ENCODE results near the gene MACROD2. TPM values are rescaled to one million over a fixed set of nuclear protein-coding genes. Genes with fewer than 3 reads are reported as not detected.

The MACROD2 gene
- polyA plus RNA-seq, 1 donor (not counting 4 experiments of a cell fraction or from before 2014, with no cell fraction given): 0.71 TPM

DNA sequence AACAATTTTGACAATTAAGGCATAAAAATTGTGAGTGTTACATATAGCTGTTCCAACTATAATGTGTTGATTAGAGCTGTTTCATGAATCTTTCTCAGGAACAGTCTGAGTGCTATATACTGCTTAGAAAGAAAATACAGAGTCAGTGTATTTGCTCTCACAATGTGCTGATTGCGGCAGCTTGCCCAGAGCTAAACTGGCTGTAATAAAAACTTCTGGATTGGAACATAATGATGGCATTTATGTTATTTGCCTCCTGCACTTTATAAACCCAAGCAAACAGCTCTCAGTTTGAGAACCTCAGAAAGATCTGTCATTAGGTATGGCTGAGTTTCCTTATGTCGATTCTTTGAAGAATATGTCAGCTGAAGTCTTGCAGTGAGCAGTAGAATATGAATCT lies 312.6 kb downstream of the MACROD2 start:
- no peak overlapping the region for H3K27ac ChIP-seq (ENCODE audit: control insufficient read depth, insufficient read depth, low read length)
- H2AFZ ChIP-seq (ENCODE audit: control insufficient read depth, low read length): no peak overlapping the region
- H3K9ac ChIP-seq (ENCODE audit: control insufficient read depth, extremely low read depth, insufficient read depth, low read length): no peak overlapping the region
- FAIRE-seq: no peak
- no peaks in the 10 kb centered on the region for H3K79me2 ChIP-seq (ENCODE audit: control insufficient read depth, insufficient read depth, low read length)
- dilution Hi-C loops (cut with MboI; ENCODE audit: extremely low pct_ligation_motif_present, low sequenced_read_pairs): no loop called here
- H3K9me3 ChIP-seq (ENCODE audit: control insufficient read depth, low read depth, low read length): no peaks in the 10 kb centered on the region
- H3K9me1 ChIP-seq (ENCODE audit: control insufficient read depth, extremely low read depth, insufficient read depth, low read length): no peaks in the 10 kb centered on the region
- TF ChIP-seq EZH2 (IDR thresholded peaks at IDR 0.05; ENCODE audit: low read length): no peak
- TF ChIP-seq, protein P1, sequence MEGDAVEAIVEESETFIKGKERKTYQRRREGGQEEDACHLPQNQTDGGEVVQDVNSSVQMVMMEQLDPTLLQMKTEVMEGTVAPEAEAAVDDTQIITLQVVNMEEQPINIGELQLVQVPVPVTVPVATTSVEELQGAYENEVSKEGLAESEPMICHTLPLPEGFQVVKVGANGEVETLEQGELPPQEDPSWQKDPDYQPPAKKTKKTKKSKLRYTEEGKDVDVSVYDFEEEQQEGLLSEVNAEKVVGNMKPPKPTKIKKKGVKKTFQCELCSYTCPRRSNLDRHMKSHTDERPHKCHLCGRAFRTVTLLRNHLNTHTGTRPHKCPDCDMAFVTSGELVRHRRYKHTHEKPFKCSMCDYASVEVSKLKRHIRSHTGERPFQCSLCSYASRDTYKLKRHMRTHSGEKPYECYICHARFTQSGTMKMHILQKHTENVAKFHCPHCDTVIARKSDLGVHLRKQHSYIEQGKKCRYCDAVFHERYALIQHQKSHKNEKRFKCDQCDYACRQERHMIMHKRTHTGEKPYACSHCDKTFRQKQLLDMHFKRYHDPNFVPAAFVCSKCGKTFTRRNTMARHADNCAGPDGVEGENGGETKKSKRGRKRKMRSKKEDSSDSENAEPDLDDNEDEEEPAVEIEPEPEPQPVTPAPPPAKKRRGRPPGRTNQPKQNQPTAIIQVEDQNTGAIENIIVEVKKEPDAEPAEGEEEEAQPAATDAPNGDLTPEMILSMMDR (optimal IDR thresholded peaks at IDR 0.05 in 1 of 3, IDR thresholded peaks at IDR 0.05 in 1 of 3, conservative IDR thresholded peaks at IDR 0.05 in 1 of 3; ENCODE audit: extremely low read depth in 1 of 3, insufficient read depth in 2 of 3, low read length in 3 of 3): no peak
- no peaks in the 10 kb centered on the region for H3K4me1 ChIP-seq (ENCODE audit: control insufficient read depth, extremely low read depth, insufficient read depth, low read length)
- no peaks in the 10 kb centered on the region for H4K20me1 ChIP-seq (ENCODE audit: control insufficient read depth, extremely low read depth, insufficient read depth, low read length)
- H3K4me3 ChIP-seq (ENCODE audit: control insufficient read depth in 2 of 3, extremely low read depth in 1 of 3, insufficient read depth in 2 of 3, low read depth in 1 of 3, low read length in 3 of 3): no peak overlapping the region
- H3K4me2 ChIP-seq (ENCODE audit: control insufficient read depth, extremely low read depth, insufficient read depth, low read depth, low read length): no peak overlapping the region
- no peaks in the 10 kb centered on the region for H3K36me3 ChIP-seq (ENCODE audit: control insufficient read depth in 2 of 2, extremely low read depth in 1 of 2, insufficient read depth in 2 of 2, low read length in 2 of 2)
- no peak for DNase-seq (ENCODE audit: low read depth, low spot score)
- H3K27me3 ChIP-seq (ENCODE audit: control insufficient read depth, extremely low read depth, insufficient read depth, low read length): no peaks in the 10 kb centered on the region

GRCh38 chr20:14310977-14311627 lies 315.8 kb downstream of the MACROD2 start:
- Histone ChIP-seq H2AFZ (ENCODE audit: control insufficient read depth, low read length) (no peak overlapping the region), H3K9me1 (ENCODE audit: control insufficient read depth, extremely low read depth, insufficient read depth, low read length) (no peaks in the 10 kb centered on the region), H3K27me3 (ENCODE audit: control insufficient read depth, extremely low read depth, insufficient read depth, low read length) (no peaks in the 10 kb centered on the region), H3K9ac (ENCODE audit: control insufficient read depth, extremely low read depth, insufficient read depth, low read length) (no peak overlapping the region), H3K4me1 (ENCODE audit: control insufficient read depth, extremely low read depth, insufficient read depth, low read length) (no peaks in the 10 kb centered on the region), H4K20me1 (ENCODE audit: control insufficient read depth, extremely low read depth, insufficient read depth, low read length) (no peaks in the 10 kb centered on the region), H3K79me2 (ENCODE audit: control insufficient read depth, insufficient read depth, low read length) (no peaks in the 10 kb centered on the region), H3K27ac (ENCODE audit: control insufficient read depth, insufficient read depth, low read length) (no peak overlapping the region), H3K4me2 (ENCODE audit: control insufficient read depth, extremely low read depth, insufficient read depth, low read depth, low read length) (no peak overlapping the region), H3K4me3 (ENCODE audit: control insufficient read depth in 2 of 3, extremely low read depth in 1 of 3, insufficient read depth in 2 of 3, low read depth in 1 of 3, low read length in 3 of 3) (no peak overlapping the region), H3K36me3 (ENCODE audit: control insufficient read depth in 2 of 2, extremely low read depth in 1 of 2, insufficient read depth in 2 of 2, low read length in 2 of 2) (no peaks in the 10 kb centered on the region), H3K9me3 (ENCODE audit: control insufficient read depth, low read depth, low read length) (no peaks in the 10 kb centered on the region)
- no peak for DNase-seq (ENCODE audit: low read depth, low spot score)
- TF ChIP-seq, protein P1 (optimal IDR thresholded peaks at IDR 0.05 in 1 of 3, IDR thresholded peaks at IDR 0.05 in 1 of 3, conservative IDR thresholded peaks at IDR 0.05 in 1 of 3; ENCODE audit: extremely low read depth in 1 of 3, insufficient read depth in 2 of 3, low read length in 3 of 3): no peak
- TF ChIP-seq EZH2 (IDR thresholded peaks at IDR 0.05; ENCODE audit: low read length): no peak
- FAIRE-seq: no peak
- dilution Hi-C loops (cut with MboI; ENCODE audit: extremely low pct_ligation_motif_present, low sequenced_read_pairs): no loop called here
